IgD-negative memory B cell (primary cell): ENCODE measurements around the gene IFI44. TPM values are rescaled to one million over a fixed set of nuclear protein-coding genes. Genes with fewer than 3 reads are reported as not detected.

Source experiments
- H3K27ac Mint-ChIP-seq, 3 donors: one replicate each; pipeline ENCODE4 v1.8.0; 2020 to 2022; ENCODE audit warnings: mild to moderate bottlenecking in 3 of 3, mixed read lengths in 3 of 3, moderate library complexity in 1 of 3
- H3K27me3 Mint-ChIP-seq: one replicate; pipeline ENCODE4 v1.8.0; 2021; ENCODE audit warnings: mixed read lengths
- H3K36me3 Mint-ChIP-seq: one replicate; pipeline ENCODE4 v1.8.0; 2020; ENCODE audit warnings: mild to moderate bottlenecking, mixed read lengths
- H3K4me1 Mint-ChIP-seq, 3 donors: one replicate each; pipeline ENCODE4 v1.8.0; 2020 to 2022; ENCODE audit warnings: mixed read lengths in 3 of 3, mild to moderate bottlenecking in 1 of 3
- H3K4me3 Mint-ChIP-seq, 4 donors: one replicate each; pipeline ENCODE4 v1.8.0; 2020 to 2022; ENCODE audit warnings: mild to moderate bottlenecking in 4 of 4, mixed read lengths in 4 of 4, moderate library complexity in 3 of 4
- H3K9me3 Mint-ChIP-seq, 3 donors: one replicate each; pipeline ENCODE4 v1.8.0; 2020 to 2021; ENCODE audit warnings: mixed read lengths in 3 of 3, mild to moderate bottlenecking in 1 of 3
- polyA plus RNA-seq: library from polyadenylated mRNA; unstranded; fragments of 300-500 nt; fragmentation: Illumina TruSeq; gene quantifications from one replicate; pipeline ENCODE4 v1.2.3, GENCODE V29; 2021

Gene IFI44
- polyA plus RNA-seq, result 5.4 TPM

- Mint-ChIP-seq H3K4me1 (peaks cover 19 to 32% (median 22%) of the 10 kb centered on the region in 3 donors), H3K9me3 (peaks cover 5 to 15% (median 11%) of the 10 kb centered on the region in 3 donors), H3K36me3 (peaks cover 12% of the 10 kb centered on the region), H3K27ac (peak within 1 kb of the TSS in 2 of 3 donors; percentile 33 to 60), H3K27me3 (no peaks in the 10 kb centered on the region), H3K4me3 (peak within 1 kb of the TSS; percentile 59 to 89 (median 82))
These were observed at the start of gene IFI44 for GRCh38 chr1:78649628-78650027. IFI44 (plus strand) TSS chr1:78649831; CDS start chr1:78650196, 365 bp downstream.

GRCh38 chr1:78601068-78601467 is 48.6 kb upstream of the IFI44 start:
- H3K9me3 Mint-ChIP-seq, result no peaks in the 10 kb centered on the region

GRCh38 chr1:78603206-78603605 is 46.4 kb upstream of the IFI44 start:
- H3K9me3 Mint-ChIP-seq, result no peaks in the 10 kb centered on the region

More at GRCh38 chr1:78601068-78601467, 48.6 kb upstream of the IFI44 start:
- Mint-ChIP-seq H3K4me1 (no peaks in the 10 kb centered on the region), H3K27ac (no peak overlapping the region), H3K27me3 (no peaks in the 10 kb centered on the region), H3K36me3 (no peaks in the 10 kb centered on the region), H3K4me3 (no peak overlapping the region)

GRCh38 chr1:78604643-78605042 is 45.0 kb upstream of the IFI44 start:
- Mint-ChIP-seq H3K27ac (no peak overlapping the region), H3K27me3 (no peaks in the 10 kb centered on the region), H3K4me3 (no peak overlapping the region), H3K9me3 (no peaks in the 10 kb centered on the region), H3K36me3 (no peaks in the 10 kb centered on the region), H3K4me1 (no peaks in the 10 kb centered on the region)

More at GRCh38 chr1:78603206-78603605, 46.4 kb upstream of the IFI44 start:
- H3K36me3 Mint-ChIP-seq, result no peaks in the 10 kb centered on the region
- no peak overlapping the region for H3K4me3 Mint-ChIP-seq
- H3K27ac Mint-ChIP-seq, result no peak overlapping the region
- H3K4me1 Mint-ChIP-seq, result no peaks in the 10 kb centered on the region
- no peaks in the 10 kb centered on the region for H3K27me3 Mint-ChIP-seq

GRCh38 chr1:78606274-78606673 is 43.4 kb upstream of the IFI44 start:
- Mint-ChIP-seq H3K4me1 (no peaks in the 10 kb centered on the region), H3K36me3 (no peaks in the 10 kb centered on the region), H3K9me3 (no peaks in the 10 kb centered on the region), H3K27me3 (no peaks in the 10 kb centered on the region), H3K4me3 (no peak overlapping the region), H3K27ac (no peak overlapping the region)

GRCh38 chr1:78607334-78607927 is 42.2 kb upstream of the IFI44 start:
- Mint-ChIP-seq H3K9me3 (no peaks in the 10 kb centered on the region), H3K4me3 (no peak overlapping the region), H3K36me3 (no peaks in the 10 kb centered on the region), H3K27me3 (no peaks in the 10 kb centered on the region), H3K27ac (no peak overlapping the region), H3K4me1 (no peaks in the 10 kb centered on the region)

GRCh38 chr1:78607944-78608343 is 41.7 kb upstream of the IFI44 start:
- Mint-ChIP-seq H3K9me3 (no peaks in the 10 kb centered on the region), H3K27me3 (no peaks in the 10 kb centered on the region), H3K36me3 (no peaks in the 10 kb centered on the region), H3K4me1 (no peaks in the 10 kb centered on the region), H3K27ac (no peak overlapping the region), H3K4me3 (no peak overlapping the region)

GRCh38 chr1:78617615-78618026 is 32.0 kb upstream of the IFI44 start:
- H3K36me3 Mint-ChIP-seq, result no peaks in the 10 kb centered on the region
- peaks cover 17 to 30% (median 29%) of the 10 kb centered on the region in 3 donors for H3K4me1 Mint-ChIP-seq
- H3K27me3 Mint-ChIP-seq, result no peaks in the 10 kb centered on the region
- H3K27ac Mint-ChIP-seq, result no peak overlapping the region
- peak overlapping the region in 2 of 4 donors; percentile 14 to 65 for H3K4me3 Mint-ChIP-seq
- no peaks in the 10 kb centered on the region for H3K9me3 Mint-ChIP-seq

GRCh38 chr1:78619032-78619431 is 30.6 kb upstream of the IFI44 start:
- peaks cover 28 to 35% (median 31%) of the 10 kb centered on the region in 3 donors for H3K4me1 Mint-ChIP-seq
- H3K4me3 Mint-ChIP-seq, result peak overlapping the region in 3 of 4 donors; percentile 31 to 83 (median 65)
- H3K9me3 Mint-ChIP-seq, result no peaks in the 10 kb centered on the region
- H3K27ac Mint-ChIP-seq, result peak overlapping the region in 2 of 3 donors; percentile 88 to 96
- H3K27me3 Mint-ChIP-seq, result no peaks in the 10 kb centered on the region
- no peaks in the 10 kb centered on the region for H3K36me3 Mint-ChIP-seq

- Mint-ChIP-seq H3K27me3 (no peaks in the 10 kb centered on the region), H3K9me3 (no peaks in the 10 kb centered on the region), H3K4me1 (peaks cover 28 to 35% (median 34%) of the 10 kb centered on the region in 3 donors), H3K36me3 (no peaks in the 10 kb centered on the region), H3K4me3 (peak overlapping the region; percentile 31 to 87 (median 80)), H3K27ac (peak overlapping the region; percentile 43 to 96 (median 88))
These were observed 30.2 kb upstream of the IFI44 start for GRCh38 chr1:78619446-78619802.

- Mint-ChIP-seq H3K4me1 (peaks cover 31 to 39% (median 35%) of the 10 kb centered on the region in 3 donors), H3K27ac (peak within 1 kb of the TSS; percentile 43 to 96 (median 88)), H3K9me3 (no peaks in the 10 kb centered on the region), H3K4me3 (peak within 1 kb of the TSS; percentile 77 to 87 (median 81)), H3K36me3 (no peaks in the 10 kb centered on the region), H3K27me3 (no peaks in the 10 kb centered on the region)
These were observed 29.6 kb upstream of the IFI44 start, which contains the start of gene IFI44L for GRCh38 chr1:78619803-78620579. IFI44L (plus strand) TSS chr1:78620448; CDS start chr1:78627916, 7,468 bp downstream.

GRCh38 chr1:78620666-78621065 is 29.0 kb upstream of the IFI44 start:
- H3K4me3 Mint-ChIP-seq, result peak overlapping the region; percentile 77 to 87 (median 81)
- H3K36me3 Mint-ChIP-seq, result no peaks in the 10 kb centered on the region
- no peaks in the 10 kb centered on the region for H3K27me3 Mint-ChIP-seq
- peaks cover 34 to 39% (median 37%) of the 10 kb centered on the region in 3 donors for H3K4me1 Mint-ChIP-seq
- peak overlapping the region in 2 of 3 donors; percentile 88 to 96 for H3K27ac Mint-ChIP-seq
- H3K9me3 Mint-ChIP-seq, result no peaks in the 10 kb centered on the region

GRCh38 chr1:78622548-78622947 is 27.1 kb upstream of the IFI44 start:
- Mint-ChIP-seq H3K4me1 (peaks cover 35 to 39% (median 37%) of the 10 kb centered on the region in 3 donors), H3K9me3 (no peaks in the 10 kb centered on the region), H3K27me3 (no peaks in the 10 kb centered on the region), H3K27ac (no peak overlapping the region), H3K36me3 (no peaks in the 10 kb centered on the region), H3K4me3 (peak overlapping the region; percentile 59 to 70 (median 59))

- H3K9me3 Mint-ChIP-seq, result no peaks in the 10 kb centered on the region
- H3K36me3 Mint-ChIP-seq, result no peaks in the 10 kb centered on the region
- H3K27me3 Mint-ChIP-seq, result no peaks in the 10 kb centered on the region
- H3K4me3 Mint-ChIP-seq, result peak overlapping the region in 3 of 4 donors; percentile 18 to 80 (median 67)
- H3K4me1 Mint-ChIP-seq, result peaks cover 28 to 32% (median 29%) of the 10 kb centered on the region in 3 donors
- H3K27ac Mint-ChIP-seq, result peak overlapping the region in 1 of 3 donors; percentile 33
These were observed 25.6 kb upstream of the IFI44 start for GRCh38 chr1:78624035-78624434.

GRCh38 chr1:78627321-78627720 is 22.3 kb upstream of the IFI44 start:
- H3K27me3 Mint-ChIP-seq, result no peaks in the 10 kb centered on the region
- peaks cover 12 to 22% (median 13%) of the 10 kb centered on the region in 3 donors for H3K4me1 Mint-ChIP-seq
- no peaks in the 10 kb centered on the region for H3K9me3 Mint-ChIP-seq
- H3K27ac Mint-ChIP-seq, result no peak overlapping the region
- H3K36me3 Mint-ChIP-seq, result no peaks in the 10 kb centered on the region
- H3K4me3 Mint-ChIP-seq, result no peak overlapping the region
